Astrocyte of the cerebellum (primary cell): ENCODE results near the gene PSEN2.
"Not testable (repeated sequence)": the region's sequence is repeated elsewhere in the genome, so short reads cannot be mapped to it uniquely, and the experiment has no call there.

Experiments
- DNase-seq: peaks from one replicate; pipeline ENCODE4 v3.0.0-alpha.2; 2011; ENCODE audit warnings: low read depth
- H3K4me3 ChIP-seq: 2 replicates; pipeline ENCODE4 v1.5.1; 2011; ENCODE audit warnings: mild to moderate bottlenecking, low read depth, low read length, moderate library complexity
- CTCF ChIP-seq: IDR thresholded peaks from 2 replicates; pipeline ENCODE4 v1.5.1; 2012; ENCODE audit warnings: low read length, low read depth, moderate library complexity, mild to moderate bottlenecking; ENCODE audit errors: missing control alignments
- in situ Hi-C: cut with HindIII; loops from 2 replicates; pipeline ENCODE4 v1.10.0; 2017; ENCODE audit warnings: low sequenced_read_pairs

PSEN2 gene

GRCh38 chr1:226826479-226827261, 43.7 kb upstream of the PSEN2 start:
- in situ Hi-C loops: loop anchor here (25.0 kb wide), 1 partner anchor 189 kb away; no protein-coding TSS in a partner anchor
- no peak overlapping the region for H3K4me3 ChIP-seq
- no peak for DNase-seq
- no peak for TF ChIP-seq CTCF

DNA sequence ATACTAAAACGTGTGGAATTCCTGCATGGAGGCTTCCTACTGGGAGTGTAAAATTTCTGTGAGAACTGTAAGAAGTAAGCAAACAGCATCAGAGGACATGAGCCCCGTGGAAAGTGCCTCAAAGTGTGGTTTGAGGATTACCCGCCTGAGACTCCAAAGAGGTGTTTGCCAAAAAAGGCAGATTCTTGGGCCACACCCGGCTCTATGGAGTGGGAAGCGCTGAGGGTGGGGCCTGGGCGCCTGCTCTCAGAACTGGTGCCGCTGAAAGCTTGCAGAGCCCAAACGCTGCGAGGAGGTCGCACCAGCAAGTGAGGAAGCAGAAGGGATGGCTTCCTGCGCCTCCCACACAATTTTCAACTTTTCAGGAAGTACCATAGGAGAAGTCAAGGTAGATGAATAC, 43.0 kb upstream of the PSEN2 start:
- no peak for TF ChIP-seq CTCF
- in situ Hi-C loops: loop anchor here (25.0 kb wide), 1 partner anchor 190 kb away; no protein-coding TSS in a partner anchor
- DNase-seq: no peak
- no peak overlapping the region for H3K4me3 ChIP-seq

GRCh38 chr1:226827968-226828513, 42.4 kb upstream of the PSEN2 start:
- peak; percentile 93 for DNase-seq
- peak; percentile 92 for TF ChIP-seq CTCF
- in situ Hi-C loops: loop anchor here (25.0 kb wide), 1 partner anchor 191 kb away; no protein-coding TSS in a partner anchor
- H3K4me3 ChIP-seq: no peak overlapping the region

DNA sequence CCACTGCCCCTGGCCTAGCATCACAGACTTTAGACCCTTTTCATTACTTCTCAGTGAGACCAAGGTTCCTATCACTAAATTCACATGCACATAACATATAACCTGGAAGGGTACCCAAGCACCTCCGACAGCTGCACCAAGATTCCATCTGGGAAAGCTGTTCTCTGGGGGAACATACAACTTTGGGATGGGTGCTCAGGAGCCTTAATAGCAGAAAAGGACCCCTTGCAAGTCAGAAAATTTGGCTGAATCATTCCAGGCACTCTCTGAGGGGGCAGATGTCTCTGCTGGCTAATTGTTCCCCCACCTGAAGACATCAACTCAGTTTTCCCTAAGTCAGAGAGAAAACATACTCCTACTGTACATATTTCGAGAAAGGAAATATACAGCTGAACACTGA, 41.3 kb upstream of the PSEN2 start:
- in situ Hi-C loops: loop anchor here (25.0 kb wide), 1 partner anchor 192 kb away; no protein-coding TSS in a partner anchor
- no peak overlapping the region for H3K4me3 ChIP-seq
- no peak for DNase-seq
- no peak for TF ChIP-seq CTCF

- TF ChIP-seq CTCF: no peak
- no peak overlapping the region for H3K4me3 ChIP-seq
- in situ Hi-C loops: loop anchor here (25.0 kb wide), 1 partner anchor 195 kb away; no protein-coding TSS in a partner anchor
- no peak for DNase-seq
These were observed 38.5 kb upstream of the PSEN2 start for GRCh38 chr1:226831953-226832352.

GRCh38 chr1:226832613-226833012, 37.8 kb upstream of the PSEN2 start:
- in situ Hi-C loops: loop anchor here (25.0 kb wide), 1 partner anchor 195 kb away; no protein-coding TSS in a partner anchor

DNA sequence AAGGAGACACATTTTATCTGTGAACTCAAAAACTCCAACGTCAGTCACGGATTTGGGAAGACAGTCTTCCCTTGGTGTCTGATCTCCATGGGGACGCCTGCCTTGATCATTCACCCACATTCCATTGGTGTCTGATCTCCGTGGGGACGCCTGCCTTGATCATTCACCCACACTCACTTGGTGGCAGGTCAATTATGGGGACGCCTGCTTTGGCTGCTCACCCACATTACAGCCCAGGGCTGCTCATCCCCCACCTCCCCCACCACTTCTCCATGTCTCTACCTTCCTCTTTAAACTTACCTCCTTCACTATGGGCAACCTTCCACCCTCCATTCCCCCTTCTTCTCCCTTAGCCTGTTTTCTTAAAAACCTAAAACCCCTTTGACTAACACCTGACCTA, 36.2 kb upstream of the PSEN2 start:
- not testable (repeated sequence) for DNase-seq, H3K4me3 ChIP-seq
- in situ Hi-C loops: loop anchor here (25.0 kb wide), 1 partner anchor 197 kb away; no protein-coding TSS in a partner anchor

More at GRCh38 chr1:226832613-226833012, 37.8 kb upstream of the PSEN2 start:
- no peak overlapping the region for H3K4me3 ChIP-seq
- DNase-seq: no peak
- TF ChIP-seq CTCF: no peak

DNA sequence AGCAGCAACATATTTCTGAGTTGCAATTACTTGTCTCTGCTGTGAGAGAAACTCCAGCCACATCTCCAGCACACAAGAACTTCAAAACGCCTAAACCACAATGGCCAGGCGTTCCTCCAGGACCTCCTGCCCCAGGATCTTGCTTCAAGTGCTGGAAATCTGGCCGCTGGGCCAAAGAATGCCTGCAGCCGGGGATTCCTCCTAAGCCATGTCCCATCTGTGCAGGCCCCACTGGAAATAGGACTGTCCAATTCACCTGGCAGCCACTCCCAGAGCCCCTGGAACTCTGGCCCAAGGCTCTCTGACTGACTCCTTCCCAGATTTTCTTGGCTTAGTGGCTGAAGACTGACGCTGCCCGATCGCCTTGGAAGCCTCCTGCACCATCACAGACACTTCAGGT, 35.0 kb upstream of the PSEN2 start:
- not testable (repeated sequence) for DNase-seq, H3K4me3 ChIP-seq
- in situ Hi-C loops: loop anchor here (25.0 kb wide), 1 partner anchor 198 kb away; no protein-coding TSS in a partner anchor

DNA sequence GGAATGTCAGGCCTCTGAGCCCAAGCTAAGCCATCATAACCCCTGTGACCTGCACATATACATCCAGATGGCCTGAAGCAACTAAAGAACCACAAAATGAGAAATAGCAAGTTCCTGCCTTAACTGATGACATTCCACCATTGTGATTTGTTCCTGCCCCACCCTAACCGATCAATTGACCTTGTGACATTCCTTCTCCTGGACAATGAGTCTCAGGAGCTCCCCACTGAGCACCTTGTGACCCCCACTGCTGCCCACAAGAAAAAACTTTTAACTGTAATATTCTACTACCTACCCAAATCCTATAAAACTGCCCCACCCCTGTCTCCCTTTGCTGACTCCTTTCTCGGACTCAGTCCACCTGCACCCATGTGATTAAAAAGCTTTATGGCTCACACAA, 32.5 kb upstream of the PSEN2 start:
- not testable (repeated sequence) for DNase-seq, H3K4me3 ChIP-seq
- in situ Hi-C loops: loop anchor here (25.0 kb wide), 1 partner anchor 201 kb away; no protein-coding TSS in a partner anchor
